Subcutaneous adipose tissue (tissue), 4 donors: ENCODE measurements around the gene XYLT1. TPM values are rescaled to one million over a fixed set of nuclear protein-coding genes. Genes with fewer than 3 reads are reported as not detected.

Experiments used
- total RNA-seq, 4 donors: library from RNA; depleted of rRNA; stranded (reverse); fragments of >200 nt; gene quantifications; one replicate each; pipeline ENCODE4 v1.1.0, GENCODE V29; 2016
- TF ChIP-seq, protein P1 (sequence below): fragments of 450-650 bp; IDR thresholded peaks from one replicate; pipeline ENCODE4 v1.5.1; 2016; ENCODE audit warnings: low read depth, mild to moderate bottlenecking, control low read depth, antibody characterized with exemption, moderate library complexity

The XYLT1 gene
- total RNA-seq, 4 donors from 2014 or later = 21.7 to 27.5 (median 26.1) TPM

DNA sequence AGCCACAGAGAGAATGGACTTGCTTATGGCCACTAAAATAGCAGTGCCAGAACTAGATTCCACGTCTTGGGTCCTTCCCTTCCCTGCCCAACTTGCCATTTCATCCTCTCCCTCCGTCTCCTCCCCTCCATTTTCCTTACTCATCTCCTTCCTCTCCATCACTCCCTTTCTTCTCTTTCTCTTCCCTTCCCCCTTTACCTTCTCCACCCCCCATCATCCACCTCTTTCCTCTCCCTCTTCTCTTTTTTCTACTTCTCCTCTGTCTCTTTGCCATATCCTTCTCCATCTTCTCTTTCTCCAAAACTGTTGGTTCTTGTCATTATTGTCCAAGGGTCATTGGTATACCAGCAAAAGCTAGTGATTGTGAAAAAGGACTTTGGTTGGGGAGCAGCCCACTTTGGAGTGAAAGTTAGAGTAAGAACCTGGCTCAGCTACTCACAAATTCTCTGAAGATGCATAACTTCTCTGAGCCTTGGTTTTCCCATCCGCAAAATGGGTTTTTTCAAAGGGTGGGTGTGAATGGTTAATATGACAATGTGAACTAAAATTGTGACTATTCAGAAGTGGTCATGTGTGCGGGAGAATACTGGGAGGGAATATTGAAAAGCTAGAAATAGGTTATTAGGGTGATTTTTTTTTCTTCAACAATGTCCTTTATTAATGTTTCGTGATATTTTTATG, 393.8 kb downstream of the XYLT1 start:
- TF ChIP-seq, protein P1, sequence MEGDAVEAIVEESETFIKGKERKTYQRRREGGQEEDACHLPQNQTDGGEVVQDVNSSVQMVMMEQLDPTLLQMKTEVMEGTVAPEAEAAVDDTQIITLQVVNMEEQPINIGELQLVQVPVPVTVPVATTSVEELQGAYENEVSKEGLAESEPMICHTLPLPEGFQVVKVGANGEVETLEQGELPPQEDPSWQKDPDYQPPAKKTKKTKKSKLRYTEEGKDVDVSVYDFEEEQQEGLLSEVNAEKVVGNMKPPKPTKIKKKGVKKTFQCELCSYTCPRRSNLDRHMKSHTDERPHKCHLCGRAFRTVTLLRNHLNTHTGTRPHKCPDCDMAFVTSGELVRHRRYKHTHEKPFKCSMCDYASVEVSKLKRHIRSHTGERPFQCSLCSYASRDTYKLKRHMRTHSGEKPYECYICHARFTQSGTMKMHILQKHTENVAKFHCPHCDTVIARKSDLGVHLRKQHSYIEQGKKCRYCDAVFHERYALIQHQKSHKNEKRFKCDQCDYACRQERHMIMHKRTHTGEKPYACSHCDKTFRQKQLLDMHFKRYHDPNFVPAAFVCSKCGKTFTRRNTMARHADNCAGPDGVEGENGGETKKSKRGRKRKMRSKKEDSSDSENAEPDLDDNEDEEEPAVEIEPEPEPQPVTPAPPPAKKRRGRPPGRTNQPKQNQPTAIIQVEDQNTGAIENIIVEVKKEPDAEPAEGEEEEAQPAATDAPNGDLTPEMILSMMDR = no peak

DNA sequence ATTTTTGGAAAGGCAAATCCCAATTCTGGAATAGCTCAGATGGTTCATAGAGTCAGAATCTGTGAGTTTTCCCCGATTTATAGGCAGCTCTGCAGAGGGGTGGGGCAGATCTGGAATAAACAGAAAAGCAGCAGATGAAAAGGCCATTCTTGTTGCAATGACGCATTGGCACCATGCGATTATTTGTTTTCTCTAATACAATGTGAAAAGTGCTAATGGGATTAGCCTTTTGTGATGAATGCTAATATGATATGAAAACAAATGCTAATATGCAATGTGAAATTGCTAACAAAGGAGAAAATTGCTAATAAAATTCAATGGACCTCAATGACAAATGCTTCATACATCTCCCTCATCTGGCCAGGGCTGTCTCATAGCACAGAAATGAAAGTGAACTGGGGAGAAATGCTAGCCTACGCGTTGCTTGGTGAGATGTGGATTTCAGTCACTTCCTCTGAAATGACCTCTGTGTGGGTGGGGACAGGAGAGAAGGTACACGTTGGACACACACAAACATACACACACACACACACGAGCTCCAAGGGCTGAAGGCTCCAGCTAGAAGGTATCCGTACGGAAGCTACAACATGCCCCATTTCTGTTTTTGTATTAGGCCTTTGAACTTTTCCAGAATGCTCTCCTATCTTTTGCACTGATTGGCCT, 394.5 kb downstream of the XYLT1 start:
- TF ChIP-seq, protein P1 = no peak

DNA sequence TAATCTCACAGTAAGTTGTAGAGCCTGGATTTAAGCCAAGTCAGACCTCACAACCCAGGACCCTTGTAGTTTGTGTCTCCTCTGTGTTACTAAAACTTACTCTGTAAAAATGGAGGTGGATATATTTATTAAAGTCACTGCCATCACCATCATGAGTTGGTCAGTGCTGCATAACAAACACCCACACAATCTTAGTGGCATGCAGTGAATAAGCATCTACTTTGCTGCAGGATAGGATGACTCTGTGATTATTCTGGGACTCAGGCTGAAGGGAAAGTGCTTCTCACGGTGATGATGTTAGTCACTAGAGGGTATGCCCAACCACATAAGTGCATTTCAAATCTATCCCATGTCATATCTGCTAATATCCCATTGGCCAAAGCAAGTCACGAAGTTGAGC, 398.7 kb downstream of the XYLT1 start:
- TF ChIP-seq, protein P1 = no peak

DNA sequence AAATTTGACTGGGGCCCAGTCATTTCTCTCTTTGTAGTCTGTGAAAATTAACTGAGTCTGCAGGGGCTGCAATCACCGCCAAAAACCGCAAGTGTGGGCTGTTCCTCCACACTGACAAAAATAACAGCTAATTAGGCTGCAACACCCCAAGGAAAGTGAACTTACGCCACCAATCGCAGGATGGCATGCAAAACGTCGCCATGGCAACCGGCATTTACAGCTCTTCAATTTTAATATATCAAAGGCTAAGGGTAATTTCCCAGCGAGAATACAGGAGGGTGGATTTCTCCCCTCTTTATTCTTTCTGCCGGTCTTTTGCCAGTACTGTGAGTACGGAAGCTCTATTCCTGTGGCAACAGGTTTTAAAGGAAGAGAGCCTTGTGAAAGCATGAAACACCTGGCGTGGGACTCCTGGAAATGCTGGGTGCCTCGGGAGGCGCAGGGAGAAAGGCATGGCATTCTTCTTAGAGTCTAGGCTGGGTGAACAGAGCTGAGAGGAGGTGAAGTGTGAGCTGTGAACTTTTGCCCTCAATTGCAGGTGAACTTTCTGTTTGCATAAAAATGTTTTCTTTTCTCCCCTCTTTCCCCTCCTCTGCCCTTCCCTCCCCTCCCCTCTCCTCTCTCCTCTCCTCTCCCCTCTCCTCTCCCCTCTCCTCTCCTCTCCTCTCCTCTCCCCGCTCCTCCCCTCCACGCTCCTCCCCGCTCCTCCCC, 399.7 kb downstream of the XYLT1 start:
- TF ChIP-seq, protein P1 = no peak

DNA sequence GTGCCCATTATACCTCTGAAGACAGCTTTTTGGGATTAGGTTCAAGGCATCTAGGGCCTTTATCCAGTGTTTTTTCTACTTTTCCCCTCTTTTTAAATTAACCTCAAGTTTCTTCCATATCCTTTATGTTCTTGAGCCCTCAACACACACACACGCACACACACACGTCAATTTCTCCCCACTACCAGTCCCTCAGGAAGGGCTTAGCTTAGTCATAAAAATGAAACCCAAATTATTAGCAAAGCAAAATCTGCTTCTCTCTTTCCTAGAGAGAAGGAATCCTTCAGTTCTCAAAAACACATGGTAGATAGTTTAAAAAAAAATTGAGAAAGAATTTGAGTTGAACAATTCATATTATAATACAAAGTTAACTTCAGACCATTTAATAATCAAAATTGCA, 401.1 kb downstream of the XYLT1 start:
- TF ChIP-seq, protein P1 = no peak

DNA sequence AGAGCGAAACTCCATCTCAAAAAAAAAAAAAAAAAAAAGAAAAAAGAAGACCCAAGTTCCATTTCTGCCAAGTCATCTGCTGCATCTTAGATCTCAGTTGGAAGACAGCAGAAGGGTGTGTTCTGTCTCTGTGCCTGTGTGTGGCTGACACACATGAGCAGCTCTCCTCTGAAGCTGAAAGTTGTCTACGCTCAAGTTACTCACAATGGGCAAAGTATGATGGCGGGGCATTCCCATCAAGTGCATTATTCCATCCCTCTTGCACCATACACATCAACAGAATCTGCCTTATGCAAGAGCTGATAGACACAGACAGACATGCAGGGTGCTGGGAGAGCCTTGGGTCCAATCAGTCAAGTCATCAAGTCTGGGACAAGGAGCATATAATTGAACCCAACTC, 402.2 kb downstream of the XYLT1 start:
- TF ChIP-seq, protein P1 = no peak

DNA sequence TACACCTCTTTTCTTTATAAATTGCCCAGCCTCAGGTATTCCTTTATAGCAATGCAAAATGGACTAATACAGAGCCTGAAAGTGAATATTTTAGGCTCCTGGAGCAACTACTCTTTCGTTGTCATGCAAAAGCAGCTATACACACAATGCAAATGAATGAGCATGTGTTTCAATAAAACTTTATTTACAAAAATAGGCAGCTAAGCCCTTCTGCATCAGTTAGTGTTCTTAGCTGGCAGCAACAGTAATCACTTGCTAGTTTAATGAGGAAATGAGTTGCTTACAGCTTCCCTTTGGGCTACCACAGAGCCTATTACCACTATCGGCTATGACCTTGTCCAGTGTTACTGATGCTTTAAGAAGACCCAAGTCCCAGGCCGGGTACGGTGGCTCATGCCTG, 402.9 kb downstream of the XYLT1 start:
- TF ChIP-seq, protein P1 = no peak
